H1 (cell line): ENCODE results near the gene ZMAT1. TPM values are rescaled to one million over a fixed set of nuclear protein-coding genes. Genes with fewer than 3 reads are reported as not detected.
A peak's percentile ranks its signal among the peaks of the same experiment; 100 is the strongest.

Experiments used
- CTCF ChIA-PET: fragments of 300-600 bp; sonication (Branson Sonifier 250); formaldehyde crosslinking; loops from one replicate; lab custom pipeline; 2021; ENCODE audit not compliant: partially characterized antibody; lab: Charles Lee
- POLR2A ChIA-PET: fragments of 300-600 bp; sonication (Branson Sonifier 250); formaldehyde crosslinking; loops from one replicate; lab custom pipeline; 2021; ENCODE audit warnings: inconsistent platforms; ENCODE audit not compliant: partially characterized antibody; lab: Charles Lee
- DNase-seq, 2 experiments: peaks; one replicate each; pipeline versions ENCODE4 v3.0.0 to v3.0.0-alpha.2; 2010 to 2022; ENCODE audit warnings: low spot score in 2 of 2, low read depth in 1 of 2, mixed read lengths in 1 of 2
- FAIRE-seq: peaks from 2 replicates; lab custom pipeline; 2011; peaks lifted over from hg19 to GRCh38; lab: Jason Lieb, UNC
- H2AFZ ChIP-seq: 2 replicates; pipeline ENCODE4 v1.8.1; 2012; ENCODE audit warnings: low read length, inconsistent platforms
- H2AK5ac ChIP-seq: 2 replicates; pipeline ENCODE4 v1.6.1; 2013; ENCODE audit warnings: low read depth, low read length
- H2BK120ac ChIP-seq: replicated peaks from 2 replicates; pipeline ENCODE3; 2013; ENCODE audit warnings: low read depth, low read length, inconsistent platforms
- H2BK12ac ChIP-seq: 2 replicates; pipeline ENCODE4 v1.6.1; 2013; ENCODE audit warnings: low read depth, low read length
- H2BK15ac ChIP-seq: 2 replicates; pipeline ENCODE4 v1.6.1; 2013; ENCODE audit warnings: low read length
- H2BK20ac ChIP-seq: 2 replicates; pipeline ENCODE4 v1.6.1; 2013; ENCODE audit warnings: low read length
- H2BK5ac ChIP-seq: 2 replicates; pipeline ENCODE4 v1.6.1; 2013; ENCODE audit warnings: low read depth, low read length
- H3K14ac ChIP-seq: 2 replicates; pipeline ENCODE4 v1.6.1; 2013; ENCODE audit warnings: inconsistent platforms; ENCODE audit not compliant: insufficient read length
- H3K18ac ChIP-seq: 2 replicates; pipeline ENCODE4 v1.6.1; 2013; ENCODE audit warnings: low read length; ENCODE audit errors: extremely low read depth
- H3K23ac ChIP-seq: 2 replicates; pipeline ENCODE4 v1.6.1; 2013; ENCODE audit warnings: inconsistent platforms; ENCODE audit not compliant: insufficient read length
- H3K23me2 ChIP-seq: 2 replicates; pipeline ENCODE4 v1.6.1; 2013; ENCODE audit warnings: low read depth, low read length
- H3K27ac ChIP-seq: 2 replicates; pipeline ENCODE4 v1.6.1; 2011; ENCODE audit warnings: low read depth, low read length, inconsistent platforms
- H3K27me3 ChIP-seq, 4 experiments: replicated peaks in 1 of 4; 1 replicate in 1 of 4; 2 replicates in 3 of 4; pipeline versions ENCODE4 v1.6.1 to v1.8.1; 2011 to 2013; ENCODE audit warnings: low read length in 3 of 4, mild to moderate bottlenecking in 3 of 4, inconsistent platforms in 2 of 4, mixed read lengths in 2 of 4, moderate library complexity in 1 of 4; ENCODE audit not compliant: control insufficient read depth in 3 of 4, insufficient read depth in 3 of 4; ENCODE audit errors: extremely low read depth in 1 of 4
- H3K36me3 ChIP-seq, 4 experiments: 2 replicates each; pipeline versions ENCODE4 v1.6.1 to v1.8.1; 2011 to 2013; ENCODE audit warnings: mild to moderate bottlenecking in 4 of 4, low read length in 3 of 4, moderate library complexity in 2 of 4, control low read depth in 1 of 4, inconsistent platforms in 1 of 4; ENCODE audit not compliant: insufficient read depth in 4 of 4, control insufficient read depth in 2 of 4
- H3K4ac ChIP-seq: replicated peaks from 2 replicates; pipeline ENCODE3; 2013; ENCODE audit warnings: low read length, low read depth, mixed read lengths, inconsistent platforms; ENCODE audit not compliant: insufficient read length
- H3K4me1 ChIP-seq, 4 experiments: replicated peaks in 1 of 4; 1 replicate in 1 of 4; 2 replicates in 3 of 4; pipeline versions ENCODE4 v1.6.1 to v1.8.1; 2011 to 2013; ENCODE audit warnings: low read length in 3 of 4, inconsistent platforms in 2 of 4, mixed read lengths in 1 of 4; ENCODE audit not compliant: insufficient read depth in 4 of 4, control insufficient read depth in 3 of 4
- H3K4me2 ChIP-seq, 2 experiments: 2 replicates each; pipeline versions ENCODE4 v1.6.1 to v1.8.1; 2011 to 2013; ENCODE audit warnings: low read depth in 2 of 2, low read length in 2 of 2, control low read depth in 1 of 2, inconsistent platforms in 1 of 2, mild to moderate bottlenecking in 1 of 2; ENCODE audit not compliant: insufficient read depth in 1 of 2
- H3K4me3 ChIP-seq, 4 experiments: fragments of 200-600, 300-600 bp in 1 of 4; sonication (generic), shearing (Covaris generic), sonication (Bioruptor Twin) in 1 of 4; 2 replicates each; pipeline versions ENCODE4 v1.5.1 to v1.8.1; 2011 to 2016; ENCODE audit warnings: low read length in 4 of 4, low read depth in 3 of 4, control low read depth in 2 of 4, inconsistent platforms in 2 of 4, mild to moderate bottlenecking in 2 of 4, mixed read lengths in 1 of 4, moderate library complexity in 1 of 4; ENCODE audit not compliant: insufficient read depth in 2 of 4; ENCODE audit errors: extremely low read depth in 1 of 4
- H3K56ac ChIP-seq: replicated peaks from 2 replicates; pipeline ENCODE3; 2013; ENCODE audit warnings: low read depth, mild to moderate bottlenecking, mixed read lengths, low read length, inconsistent platforms; ENCODE audit not compliant: insufficient read length
- H3K79me1 ChIP-seq: 2 replicates; pipeline ENCODE4 v1.6.1; 2013; ENCODE audit warnings: low read depth, low read length, control low read depth
- H3K79me2 ChIP-seq, 2 experiments: 2 replicates each; pipeline versions ENCODE4 v1.6.1 to v1.8.1; 2012 to 2013; ENCODE audit warnings: low read length in 2 of 2, mild to moderate bottlenecking in 2 of 2, inconsistent platforms in 1 of 2; ENCODE audit not compliant: insufficient read depth in 2 of 2, control insufficient read depth in 1 of 2
- H3K9ac ChIP-seq, 4 experiments: replicated peaks in 1 of 4; 1 replicate in 1 of 4; 2 replicates in 3 of 4; pipeline versions ENCODE4 v1.6.1 to v1.8.1; 2011 to 2013; ENCODE audit warnings: low read depth in 3 of 4, low read length in 3 of 4, control low read depth in 2 of 4, mild to moderate bottlenecking in 2 of 4, moderate library complexity in 2 of 4, inconsistent platforms in 1 of 4; ENCODE audit errors: extremely low read depth in 1 of 4
- H3K9me3 ChIP-seq, 2 experiments: 2 replicates each; pipeline versions ENCODE4 v1.6.1 to v1.8.1; 2012 to 2013; ENCODE audit warnings: mild to moderate bottlenecking in 2 of 2, moderate library complexity in 2 of 2, control low read depth in 1 of 2, inconsistent platforms in 1 of 2, low read depth in 1 of 2, low read length in 1 of 2, mixed read lengths in 1 of 2; ENCODE audit not compliant: insufficient read depth in 2 of 2
- H4K20me1 ChIP-seq, 2 experiments: replicated peaks in 1 of 2; 2 replicates each; pipeline versions ENCODE3 to v1.8.1; 2011 to 2013; ENCODE audit warnings: inconsistent platforms in 2 of 2, low read length in 2 of 2, mild to moderate bottlenecking in 1 of 2; ENCODE audit not compliant: insufficient read depth in 2 of 2, control insufficient read depth in 1 of 2
- H4K5ac ChIP-seq: 2 replicates; pipeline ENCODE4 v1.6.1; 2013; ENCODE audit warnings: low read length, low read depth, mixed read lengths, inconsistent platforms; ENCODE audit not compliant: insufficient read length
- H4K8ac ChIP-seq: 2 replicates; pipeline ENCODE4 v1.8.0; 2013; ENCODE audit warnings: mild to moderate bottlenecking, moderate library complexity, low read length, inconsistent platforms; ENCODE audit not compliant: insufficient read depth; ENCODE audit errors: extremely low read depth
- H4K91ac ChIP-seq: replicated peaks from 2 replicates; pipeline ENCODE3; 2013; ENCODE audit warnings: low read length, mixed read lengths, inconsistent platforms; ENCODE audit not compliant: insufficient read length
- ASH2L ChIP-seq: fragments of 200-600, 300-600 bp; sonication (generic); IDR thresholded peaks from one replicate; pipeline ENCODE4 v1.7.1; 2017; ENCODE audit warnings: low read length
- WGBS, 2 experiments: shearing (Covaris generic) in 1 of 2; methylation state at CpG; one replicate each; pipeline versions ENCODE4 v1.1.6 to v1.1.7; 2013 to 2015; ENCODE audit warnings: low lambda C conversion rate in 2 of 2, mixed read lengths in 2 of 2, inconsistent platforms in 1 of 2, low coverage in 1 of 2, missing lambda C conversion rate in 1 of 2; ENCODE audit not compliant: insufficient replicate concordance in 2 of 2, insufficient coverage in 1 of 2, insufficient read length in 1 of 2; ENCODE audit errors: extremely low coverage in 1 of 2, missing lambda C conversion rate in 1 of 2; 5-methylcytosine and 5-hydroxymethylcytosine counted together
- polyA plus RNA-seq, 7 experiments: library from polyadenylated mRNA; depleted of rRNA in 3 of 7; stranded (reverse) in 5 of 7; unstranded in 2 of 7; fragments of >200 nt in 5 of 7; fragments of 200-250 nt in 2 of 7; gene quantifications; 1 replicate in 5 of 7; 2 replicates in 1 of 7; 4 replicates in 1 of 7; pipeline versions ENCODE4 v1.2.1 to v1.2.3, GENCODE V29; 2011 to 2013; ENCODE audit warnings: missing spikeins in 2 of 7, mixed read lengths in 2 of 7
- total RNA-seq: library from RNA; stranded (reverse); fragmentation: NEBNext Ultra II Directional; extraction: Animal tissue kit (Norgen Biotek cat#: 25700); gene quantifications from 2 replicates; pipeline ENCODE4 v1.2.1, GENCODE V29; 2021

ZMAT1 gene
- total and polyA plus RNA-seq, 2 of the 8 experiments (the other 6 are each of a cell fraction or from before 2014, with no cell fraction given) = 1.3 to 1.4 TPM

DNA sequence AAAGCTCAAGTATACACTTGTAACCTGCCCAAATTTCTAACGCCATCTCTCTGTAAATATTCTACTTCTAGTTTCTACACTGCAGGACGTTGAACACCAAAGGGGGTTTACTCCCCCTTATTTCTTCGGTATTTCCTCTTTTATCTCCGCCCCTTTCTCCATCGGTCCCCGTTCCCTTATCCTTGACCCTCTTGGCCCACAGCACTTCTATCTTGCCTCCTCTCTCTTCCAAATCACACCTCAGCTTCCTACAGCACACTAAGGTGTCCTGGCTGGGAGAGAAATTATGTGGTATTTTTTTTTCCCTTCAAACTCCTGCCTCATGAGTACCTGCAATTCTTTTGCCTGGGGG is 715 bp downstream of the ZMAT1 start:
- H3K23me2 ChIP-seq = 0 out of 2 replicates have a peak, but pooled peaks cover 2% of the 10 kb centered on the region
- ChIA-PET CTCF (no interaction called here), POLR2A (interaction anchor here (0.7 to 1.9 kb wide), 5 partner anchors 8 to 67 kb away, joined by 3 to 10 read pairs (median 6); no protein-coding TSS in a partner anchor)
- no peak overlapping the region for H4K91ac ChIP-seq
- H2BK5ac ChIP-seq = no peak overlapping the region; the same call in 1 of the 2 replicates
- no peak overlapping the region; the same call in 1 of the 2 replicates for H3K27ac ChIP-seq
- no peak overlapping the region for H3K56ac ChIP-seq
- H3K79me2 ChIP-seq = no peaks in the 10 kb centered on the region
- no peak overlapping the region for H2BK15ac ChIP-seq
- H3K27me3 ChIP-seq = peaks cover 0 to 9% (median under 1%) of the 10 kb centered on the region in 4 experiments; a peak in 2 of 7 replicates
- no peak overlapping the region for H3K14ac ChIP-seq
- no peak overlapping the region for H3K18ac ChIP-seq
- no peaks in the 10 kb centered on the region for H3K79me1 ChIP-seq
- no peak overlapping the region for H2BK120ac ChIP-seq
- no peaks in the 10 kb centered on the region for H4K20me1 ChIP-seq
- peak overlapping the region; percentile 56 to 69 for H3K4me2 ChIP-seq
- no peak for TF ChIP-seq ASH2L
- TF ChIP-seq, all 59 proteins: peak for 0
- Histone ChIP-seq H2AFZ (no peak overlapping the region), H2BK12ac (no peak overlapping the region), H3K36me3 (no peaks in the 10 kb centered on the region; a peak in 1 of 8 replicates), H3K9me3 (peaks cover 0 to 10% of the 10 kb centered on the region in 2 experiments; a peak in 2 of 4 replicates), H3K4me3 (peak overlapping the region; percentile 39 to 77 (median 58)), H2AK5ac (no peak overlapping the region), H3K23ac (no peak overlapping the region), H4K5ac (no peak overlapping the region), H4K8ac (no peak overlapping the region), H3K4ac (no peak overlapping the region), H3K9ac (peak overlapping the region in 1 of 4 experiments; percentile 22; a peak in 2 of 7 replicates), H2BK20ac (no peak overlapping the region), H3K4me1 (peaks cover 0 to 5% (median 0%) of the 10 kb centered on the region in 4 experiments; a peak in 1 of 7 replicates)
- 11% methylated on average over 6 of the region's 6 CpGs; no CpG with 5 or more reads in 1 of the 2 experiments for WGBS, 2 experiments
- DNase-seq = no peak
- FAIRE-seq = peak; percentile 39
